Gastrocnemius medialis (tissue), 4 donors: ENCODE measurements around the gene RERE.

Experiments used
- POLR2A ChIP-seq, 2 donors: fragments of 450-650 bp; IDR thresholded peaks; one replicate each; pipeline ENCODE4 v1.6.1; 2017; ENCODE audit warnings: antibody characterized with exemption in 2 of 2, mild to moderate bottlenecking in 2 of 2, moderate library complexity in 2 of 2
- TF ChIP-seq, protein P1 (sequence below), 5 experiments: fragments of 450-650 bp in 3 of 5; fragments of 200-600 bp in 2 of 5; sonication (generic) in 2 of 5; IDR thresholded peaks in 4 of 5; conservative IDR thresholded peaks in 1 of 5; 1 replicate in 4 of 5; 2 replicates in 1 of 5; pipeline ENCODE4 v1.5.1; 2016 to 2019; ENCODE audit warnings: antibody characterized with exemption in 5 of 5, mild to moderate bottlenecking in 3 of 5, moderate library complexity in 3 of 5

DNA sequence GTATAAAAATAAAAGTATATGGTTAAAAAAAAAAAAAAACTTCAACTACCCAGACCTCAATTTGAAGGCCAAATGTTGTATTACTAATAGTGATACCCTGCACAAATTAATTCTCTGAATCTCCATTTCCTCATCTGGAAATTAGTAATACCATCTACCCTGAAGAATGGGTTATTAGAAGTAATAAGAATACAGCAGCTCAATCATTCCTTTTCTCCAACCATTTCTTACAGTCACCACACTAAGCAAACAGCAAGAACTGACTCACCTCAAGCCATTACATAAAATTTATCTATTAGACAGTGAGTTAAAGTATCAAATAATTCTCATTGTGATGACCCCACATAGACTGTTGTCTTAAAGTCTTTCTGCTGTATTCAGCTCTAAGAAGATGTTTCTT is 39.6 kb downstream of the RERE start:
- TF ChIP-seq, protein P1, sequence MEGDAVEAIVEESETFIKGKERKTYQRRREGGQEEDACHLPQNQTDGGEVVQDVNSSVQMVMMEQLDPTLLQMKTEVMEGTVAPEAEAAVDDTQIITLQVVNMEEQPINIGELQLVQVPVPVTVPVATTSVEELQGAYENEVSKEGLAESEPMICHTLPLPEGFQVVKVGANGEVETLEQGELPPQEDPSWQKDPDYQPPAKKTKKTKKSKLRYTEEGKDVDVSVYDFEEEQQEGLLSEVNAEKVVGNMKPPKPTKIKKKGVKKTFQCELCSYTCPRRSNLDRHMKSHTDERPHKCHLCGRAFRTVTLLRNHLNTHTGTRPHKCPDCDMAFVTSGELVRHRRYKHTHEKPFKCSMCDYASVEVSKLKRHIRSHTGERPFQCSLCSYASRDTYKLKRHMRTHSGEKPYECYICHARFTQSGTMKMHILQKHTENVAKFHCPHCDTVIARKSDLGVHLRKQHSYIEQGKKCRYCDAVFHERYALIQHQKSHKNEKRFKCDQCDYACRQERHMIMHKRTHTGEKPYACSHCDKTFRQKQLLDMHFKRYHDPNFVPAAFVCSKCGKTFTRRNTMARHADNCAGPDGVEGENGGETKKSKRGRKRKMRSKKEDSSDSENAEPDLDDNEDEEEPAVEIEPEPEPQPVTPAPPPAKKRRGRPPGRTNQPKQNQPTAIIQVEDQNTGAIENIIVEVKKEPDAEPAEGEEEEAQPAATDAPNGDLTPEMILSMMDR (IDR thresholded peaks at IDR 0.05 in 4 of 5, conservative IDR thresholded peaks at IDR 0.05 in 1 of 5) = no peak
- TF ChIP-seq POLR2A (IDR thresholded peaks at IDR 0.05) = no peak
